Stimulated activated CD4-positive, alpha-beta T cell treated with anti-CD3 and anti-CD28 coated beads, Interleukin-1b, Interleukin-23, amount 100 ng/mL, for 48 hours (primary cell): Measurements from ENCODE around the gene PCSK6.
A peak's percentile ranks its signal among the peaks of the same experiment; 100 is the strongest.

Experiments
- DNase-seq: peaks from one replicate; pipeline ENCODE4 v3.0.0-alpha.2; 2020

The PCSK6 gene

GRCh38 chr15:101322854-101323477, 166.5 kb downstream of the PCSK6 start:
- no peak for DNase-seq

GRCh38 chr15:101322016-101322695, 167.4 kb downstream of the PCSK6 start:
- DNase-seq: no peak

GRCh38 chr15:101320501-101321052, 168.9 kb downstream of the PCSK6 start:
- DNase-seq: peak; percentile 74

GRCh38 chr15:101318839-101319238, 170.7 kb downstream of the PCSK6 start:
- DNase-seq: no peak

GRCh38 chr15:101318147-101318819, 171.2 kb downstream of the PCSK6 start:
- no peak for DNase-seq

GRCh38 chr15:101317336-101317872, 172.1 kb downstream of the PCSK6 start:
- DNase-seq: no peak

GRCh38 chr15:101316529-101316928, 173.0 kb downstream of the PCSK6 start:
- DNase-seq: no peak

GRCh38 chr15:101315736-101316135, 173.8 kb downstream of the PCSK6 start:
- no peak for DNase-seq

GRCh38 chr15:101314336-101315125, 175.0 kb downstream of the PCSK6 start:
- no peak for DNase-seq

- DNase-seq: no peak
Observed at GRCh38 chr15:101313041-101313761, 176.3 kb downstream of the PCSK6 start.

- no peak for DNase-seq
Observed at GRCh38 chr15:101310508-101310907, 179.0 kb downstream of the PCSK6 start.

- DNase-seq: no peak
Observed at GRCh38 chr15:101310161-101310480, 179.4 kb downstream of the PCSK6 start.

GRCh38 chr15:101309436-101310160, 179.9 kb downstream of the PCSK6 start:
- no peak for DNase-seq

- DNase-seq: no peak
Observed at GRCh38 chr15:101308604-101309435, 180.7 kb downstream of the PCSK6 start.

- no peak for DNase-seq
Observed at GRCh38 chr15:101307897-101308603, 181.5 kb downstream of the PCSK6 start.

- no peak for DNase-seq
Observed at GRCh38 chr15:101307048-101307896, 182.2 kb downstream of the PCSK6 start.

GRCh38 chr15:101306341-101307047, 183.0 kb downstream of the PCSK6 start:
- DNase-seq: no peak

- no peak for DNase-seq
Observed at GRCh38 chr15:101305820-101306255, 183.7 kb downstream of the PCSK6 start.
